HG02870 (cell line): ENCODE measurements around the gene PXMP2.
A peak's percentile ranks its signal among the peaks of the same experiment; 100 is the strongest.
"Not testable (repeated sequence)": the region's sequence is repeated elsewhere in the genome, so short reads cannot be mapped to it uniquely, and the experiment has no call there.

ENCODE experiments used
- ATAC-seq: cut with Tn5 transposase; IDR thresholded peaks from one replicate; pipeline ENCODE4 v1.9.1; 2021; ENCODE audit warnings: mild to moderate bottlenecking, moderate library complexity; ENCODE audit not compliant: unreplicated experiment

Gene PXMP2

GRCh38 chr12:132692030-132692429 lies 4.6 kb downstream of the PXMP2 start:
- not testable (repeated sequence) for ATAC-seq

GRCh38 chr12:132694888-132695287 lies 7.5 kb downstream of the PXMP2 start:
- ATAC-seq, result not testable (repeated sequence)

GRCh38 chr12:132695431-132695830 lies 8.0 kb downstream of the PXMP2 start:
- no peak for ATAC-seq

- ATAC-seq, result no peak
Measured at GRCh38 chr12:132698341-132698740, 11.0 kb downstream of the PXMP2 start.

- ATAC-seq, result no peak
Measured at GRCh38 chr12:132700212-132700822, 12.9 kb downstream of the PXMP2 start.

GRCh38 chr12:132702640-132703039 lies 15.3 kb downstream of the PXMP2 start:
- no peak for ATAC-seq

- ATAC-seq, result no peak
Measured at GRCh38 chr12:132703641-132704040, 16.3 kb downstream of the PXMP2 start.

- no peak for ATAC-seq
Measured at GRCh38 chr12:132707241-132707640, 19.9 kb downstream of the PXMP2 start.

GRCh38 chr12:132708150-132708549 lies 20.8 kb downstream of the PXMP2 start:
- no peak for ATAC-seq

GRCh38 chr12:132710043-132710404 lies 22.6 kb downstream of the PXMP2 start:
- peak; percentile 32 for ATAC-seq

- peak; percentile 79 for ATAC-seq
Measured at GRCh38 chr12:132710405-132711079, 23.2 kb downstream of the PXMP2 start, which contains the start of gene PGAM5. PGAM5 (plus strand) TSS chr12:132710842; CDS start chr12:132710877, 35 bp downstream.

GRCh38 chr12:132711080-132711843 lies 23.9 kb downstream of the PXMP2 start:
- peak; percentile 8 for ATAC-seq

GRCh38 chr12:132713123-132713522 lies 25.7 kb downstream of the PXMP2 start:
- ATAC-seq, result no peak

- ATAC-seq, result no peak
Measured at GRCh38 chr12:132715874-132716273, 28.5 kb downstream of the PXMP2 start.

GRCh38 chr12:132716356-132716755 lies 29.0 kb downstream of the PXMP2 start:
- no peak for ATAC-seq

- ATAC-seq, result no peak
Measured at GRCh38 chr12:132717011-132717410, 29.6 kb downstream of the PXMP2 start.

GRCh38 chr12:132717531-132718387 lies 30.4 kb downstream of the PXMP2 start:
- ATAC-seq, result no peak

GRCh38 chr12:132718644-132719043 lies 31.3 kb downstream of the PXMP2 start:
- ATAC-seq, result no peak

- no peak for ATAC-seq
Measured at GRCh38 chr12:132719141-132719953, 32.0 kb downstream of the PXMP2 start.

- no peak for ATAC-seq
Measured at GRCh38 chr12:132719954-132720324, 32.6 kb downstream of the PXMP2 start.
